SK-N-SH (cell line): ENCODE measurements around the gene IFI27L1. TPM values are rescaled to one million over a fixed set of nuclear protein-coding genes. Genes with fewer than 3 reads are reported as not detected.

ENCODE experiments used
- CTCF ChIA-PET: fragments of 300-600, 350-600 bp; formaldehyde crosslinking; extraction: SDS; loops from one replicate; lab custom pipeline; 2021; lab: Yijun Ruan, JAX
- POLR2A ChIA-PET: fragments of 350-600 bp; sonication (Branson Sonifier 250); formaldehyde crosslinking; extraction: SDS; loops from one replicate; lab custom pipeline; 2020; ENCODE audit warnings: antibody characterized with exemption, inconsistent platforms; lab: Yijun Ruan, JAX
- DNase-seq: peaks from one replicate; pipeline ENCODE4 v3.0.0; 2012
- H2AFZ ChIP-seq: fragments of 200-600 bp; sonication (generic); 2 replicates; pipeline ENCODE4 v1.8.1; 2016; ENCODE audit warnings: antibody characterized with exemption, mild to moderate bottlenecking, low read depth
- H3F3A ChIP-seq: fragments of 200-600 bp; sonication (generic); replicated peaks from 2 replicates; pipeline ENCODE3; 2016; ENCODE audit warnings: antibody characterized with exemption, mild to moderate bottlenecking; ENCODE audit not compliant: insufficient read depth
- H3K27ac ChIP-seq, 2 experiments: fragments of 200-500 bp in 1 of 2; fragments of 200-600 bp in 1 of 2; sonication (Bioruptor generic) in 1 of 2; sonication (generic), shearing (Covaris generic) in 1 of 2; 2 replicates each; pipeline versions ENCODE4 v1.5.1 to v1.6.1; 2014 to 2016; ENCODE audit warnings: low read depth in 2 of 2, inconsistent platforms in 1 of 2, low read length in 1 of 2, mild to moderate bottlenecking in 1 of 2, mixed read lengths in 1 of 2
- H3K27me3 ChIP-seq: fragments of 200-600 bp; sonication (generic), shearing (Covaris generic); 2 replicates; pipeline ENCODE4 v1.6.1; 2016; ENCODE audit warnings: mixed run types; ENCODE audit not compliant: insufficient read depth
- H3K36me3 ChIP-seq, 2 experiments: fragments of 200-500 bp in 1 of 2; fragments of 200-600 bp in 1 of 2; sonication (Bioruptor generic) in 1 of 2; sonication (generic) in 1 of 2; replicated peaks in 1 of 2; 2 replicates each; pipeline versions ENCODE3 to v1.5.1; 2014 to 2016; ENCODE audit warnings: low read length in 1 of 2, mild to moderate bottlenecking in 1 of 2; ENCODE audit not compliant: insufficient read depth in 2 of 2, control insufficient read depth in 1 of 2
- H3K4me1 ChIP-seq, 2 experiments: fragments of 200-500 bp in 1 of 2; fragments of 200-600 bp in 1 of 2; sonication (Bioruptor generic) in 1 of 2; sonication (generic), shearing (Covaris generic) in 1 of 2; 2 replicates each; pipeline versions ENCODE4 v1.5.1 to v1.6.1; 2014 to 2016; ENCODE audit warnings: low read depth in 1 of 2, low read length in 1 of 2, mixed run types in 1 of 2; ENCODE audit not compliant: insufficient read depth in 2 of 2, control insufficient read depth in 1 of 2
- H3K4me2 ChIP-seq: fragments of 200-600 bp; sonication (generic), shearing (Covaris generic); 2 replicates; pipeline ENCODE4 v1.6.1; 2017; ENCODE audit warnings: mixed run types
- H3K4me3 ChIP-seq, 2 experiments: fragments of 200-500 bp in 1 of 2; fragments of 200-600 bp in 1 of 2; sonication (Bioruptor generic) in 1 of 2; sonication (generic), shearing (Covaris generic) in 1 of 2; 2 replicates each; pipeline versions ENCODE4 v1.5.1 to v1.8.1; 2014 to 2016; ENCODE audit warnings: low read depth in 2 of 2, inconsistent platforms in 1 of 2, low read length in 1 of 2, mild to moderate bottlenecking in 1 of 2, mixed read lengths in 1 of 2, moderate library complexity in 1 of 2
- H3K79me2 ChIP-seq: fragments of 200-600 bp; sonication (generic); 2 replicates; pipeline ENCODE4 v1.8.1; 2017; ENCODE audit warnings: mild to moderate bottlenecking; ENCODE audit not compliant: insufficient read depth
- H3K9ac ChIP-seq: fragments of 200-600 bp; sonication (generic); 2 replicates; pipeline ENCODE4 v1.6.1; 2017; ENCODE audit warnings: mixed run types
- H3K9me2 ChIP-seq: fragments of 200-600 bp; sonication (generic); 2 replicates; pipeline ENCODE4 v1.6.1; 2017; ENCODE audit warnings: mixed run types
- H3K9me3 ChIP-seq: fragments of 200-600 bp; sonication (generic); 2 replicates; pipeline ENCODE4 v1.6.1; 2017; ENCODE audit warnings: mixed run types, mild to moderate bottlenecking, moderate library complexity
- H4K20me1 ChIP-seq: fragments of 200-600 bp; sonication (generic); 2 replicates; pipeline ENCODE4 v1.6.1; 2017; ENCODE audit warnings: mild to moderate bottlenecking, mixed run types; ENCODE audit not compliant: insufficient read depth
- ELF1 ChIP-seq: IDR thresholded peaks from 2 replicates; pipeline ENCODE4 v1.4.0; 2012
- EZH2phosphoT487 ChIP-seq: fragments of 200-600 bp; sonication (generic); IDR thresholded peaks from 2 replicates; pipeline ENCODE4 v1.6.1; 2017; ENCODE audit warnings: low read depth, mixed run types, mild to moderate bottlenecking, antibody characterized with exemption, moderate library complexity, borderline replicate concordance
- GATA2 ChIP-seq: sonication (generic); formaldehyde crosslinking; IDR thresholded peaks from 2 replicates; pipeline ENCODE4 v1.5.0; 2020; ENCODE audit warnings: mild to moderate bottlenecking, missing genetic modification reagents
- IRF3 ChIP-seq: fragments of 150-350 bp; IDR thresholded peaks from 2 replicates; pipeline ENCODE4 v1.6.1; 2016; ENCODE audit warnings: mild to moderate bottlenecking, low read depth, low read length
- MAX ChIP-seq: IDR thresholded peaks from 2 replicates; pipeline ENCODE4 v1.4.0; 2012; ENCODE audit warnings: low read depth
- MXI1 ChIP-seq: IDR thresholded peaks from 2 replicates; pipeline ENCODE4 v1.6.1; 2012; ENCODE audit warnings: mild to moderate bottlenecking, low read depth, low read length, improper control_type of control experiment
- NFIC ChIP-seq: IDR thresholded peaks from 2 replicates; pipeline ENCODE4 v1.4.0; 2012; ENCODE audit warnings: borderline replicate concordance
- POLR2AphosphoS5 ChIP-seq: IDR thresholded peaks from 2 replicates; pipeline ENCODE4 v1.6.1; 2012; ENCODE audit warnings: low read depth, low read length
- RCOR1 ChIP-seq: fragments of 150-350 bp; IDR thresholded peaks from 2 replicates; pipeline ENCODE4 v1.6.1; 2017; ENCODE audit warnings: antibody characterized with exemption, low read length
- RFX5 ChIP-seq: IDR thresholded peaks from 2 replicates; pipeline ENCODE4 v1.6.1; 2012; ENCODE audit warnings: mild to moderate bottlenecking, improper control_type of control experiment, low read length
- TEAD4 ChIP-seq: IDR thresholded peaks from 2 replicates; pipeline ENCODE4 v1.4.0; 2012; ENCODE audit warnings: mild to moderate bottlenecking, borderline replicate concordance; ENCODE audit not compliant: insufficient read depth
- USF1 ChIP-seq: IDR thresholded peaks from 2 replicates; pipeline ENCODE4 v1.4.0; 2012; ENCODE audit warnings: low read depth, borderline replicate concordance
- ZBTB33 ChIP-seq: IDR thresholded peaks from 2 replicates; pipeline ENCODE4 v1.4.0; 2012; ENCODE audit warnings: low read depth, borderline replicate concordance
- WGBS: methylation state at CpG from one replicate; pipeline ENCODE4 v1.1.6; 2017; ENCODE audit warnings: low lambda C conversion rate; 5-methylcytosine and 5-hydroxymethylcytosine counted together
- polyA plus RNA-seq, 3 experiments: library from polyadenylated mRNA; depleted of rRNA; stranded (reverse); fragments of >200 nt; gene quantifications; 2 replicates each; pipeline ENCODE4 v1.2.3, GENCODE V29; 2012

IFI27L1 gene
- polyA plus RNA-seq, 1 of the 3 experiments (the other 2 are of a cell fraction), result 35.3 TPM

- Histone ChIP-seq H3K36me3 (no peaks in the 10 kb centered on the region), H3K79me2 (no peaks in the 10 kb centered on the region), H3K27ac (no peak overlapping the region), H3K9me2 (no peaks in the 10 kb centered on the region), H4K20me1 (no peaks in the 10 kb centered on the region), H3K4me2 (no peak overlapping the region), H3F3A (no peaks in the 10 kb centered on the region), H3K4me1 (no peaks in the 10 kb centered on the region; a peak in 2 of 4 replicates), H2AFZ (no peak overlapping the region), H3K4me3 (no peak overlapping the region), H3K27me3 (no peaks in the 10 kb centered on the region), H3K9me3 (no peaks in the 10 kb centered on the region), H3K9ac (no peak overlapping the region)
- DNase-seq, result no peak
- POLR2A ChIA-PET, result no interaction called here
- TF ChIP-seq USF1, result no peak
- TF ChIP-seq IRF3, result no peak
- no peak for TF ChIP-seq POLR2AphosphoS5
- CTCF ChIA-PET, result interaction anchor here (1.3 to 2.6 kb wide), 2 partner anchors 40 to 43 kb away, joined by 3 to 8 read pairs; no protein-coding TSS in a partner anchor
- 97% methylated on average over 2 of the region's 2 CpGs for WGBS
These were observed 12.3 kb downstream of the IFI27L1 start for GRCh38 chr14:94093418-94093817.

- Histone ChIP-seq H3K79me2 (no peaks in the 10 kb centered on the region), H4K20me1 (no peaks in the 10 kb centered on the region), H3K9me2 (no peaks in the 10 kb centered on the region), H3K36me3 (no peaks in the 10 kb centered on the region), H3K4me2 (no peak overlapping the region), H3K27me3 (no peaks in the 10 kb centered on the region), H3K4me3 (no peak overlapping the region), H2AFZ (no peak overlapping the region), H3K4me1 (peaks cover 0 to 11% of the 10 kb centered on the region in 2 experiments; a peak in 2 of 4 replicates), H3K27ac (no peak overlapping the region), H3K9me3 (no peaks in the 10 kb centered on the region), H3K9ac (no peak overlapping the region)
- POLR2A ChIA-PET, result no interaction called here
- CTCF ChIA-PET, result interaction anchor here (1.0 kb wide), 1 partner anchor 16 kb away, joined by 3 read pairs; the partner anchor contains the start of genes DDX24 and IFI27L1
- DNase-seq, result no peak
- 96% methylated on average over 4 of the region's 4 CpGs for WGBS
- no peak for TF ChIP-seq EZH2phosphoT487
- no peak for TF ChIP-seq USF1
- no peak for TF ChIP-seq NFIC
- TF ChIP-seq, all 33 proteins: peak for 0
- H3F3A ChIP-seq, result no peaks in the 10 kb centered on the region
These were observed 16.0 kb downstream of the IFI27L1 start for GRCh38 chr14:94097091-94097490.

- no peaks in the 10 kb centered on the region for H3K27me3 ChIP-seq
- no peaks in the 10 kb centered on the region for H4K20me1 ChIP-seq
- H3K27ac ChIP-seq, result no peak overlapping the region
- no peaks in the 10 kb centered on the region for H3K9me3 ChIP-seq
- H3K79me2 ChIP-seq, result no peaks in the 10 kb centered on the region
- H3K4me3 ChIP-seq, result no peak overlapping the region
- H2AFZ ChIP-seq, result no peak overlapping the region
- POLR2A ChIA-PET, result no interaction called here
- H3K4me1 ChIP-seq, result peaks cover 0 to 11% of the 10 kb centered on the region in 2 experiments; a peak in 2 of 4 replicates
- H3K36me3 ChIP-seq, result no peaks in the 10 kb centered on the region
- H3K9me2 ChIP-seq, result no peaks in the 10 kb centered on the region
- 71% methylated on average over 10 of the region's 10 CpGs for WGBS
- H3K4me2 ChIP-seq, result no peak overlapping the region
- H3K9ac ChIP-seq, result no peak overlapping the region
- no peaks in the 10 kb centered on the region for H3F3A ChIP-seq
- CTCF ChIA-PET, result interaction anchor here (1.9 kb wide), 1 partner anchor 34 kb away, joined by 6 read pairs; no protein-coding TSS in a partner anchor
- no peak for DNase-seq
- TF ChIP-seq EZH2phosphoT487 (no peak), GATA2 (CRISPR knock-in tag) (no peak), MXI1 (no peak), RFX5 (no peak), TEAD4 (no peak), MAX (no peak), ZBTB33 (no peak), RCOR1 (no peak), ELF1 (no peak)
These were observed 17.3 kb downstream of the IFI27L1 start for GRCh38 chr14:94098326-94098992.
